HepG2 (cell line): ENCODE data around the gene FCN3. TPM values are rescaled to one million over a fixed set of nuclear protein-coding genes. Genes with fewer than 3 reads are reported as not detected.

Experiments used
- BCL3 ChIP-seq: sonication (generic); formaldehyde crosslinking; IDR thresholded peaks from 2 replicates; pipeline ENCODE4 v1.5.1; 2020; ENCODE audit warnings: mild to moderate bottlenecking, missing genetic modification reagents, moderate library complexity
- CREM ChIP-seq, 2 experiments: sonication (generic) in 1 of 2; formaldehyde crosslinking in 1 of 2; IDR thresholded peaks; 2 replicates each; pipeline versions ENCODE4 v1.4.0 to v1.6.1; 2016 to 2020; ENCODE audit warnings: antibody characterized with exemption in 1 of 2, mild to moderate bottlenecking in 1 of 2, missing genetic modification reagents in 1 of 2
- FOXO1 ChIP-seq: sonication (generic); formaldehyde crosslinking; IDR thresholded peaks from 2 replicates; pipeline ENCODE4 v1.4.0; 2020; ENCODE audit warnings: missing genetic modification reagents
- GLMP ChIP-seq: sonication (generic); formaldehyde crosslinking; IDR thresholded peaks from 2 replicates; pipeline ENCODE4 v1.9.0; 2021; ENCODE audit warnings: missing genetic modification reagents, mild to moderate bottlenecking, borderline replicate concordance
- KDM4B ChIP-seq: sonication (generic); formaldehyde crosslinking; IDR thresholded peaks from 2 replicates; pipeline ENCODE4 v1.4.0; 2020; ENCODE audit warnings: missing genetic modification reagents
- NCOA2 ChIP-seq: sonication (generic); formaldehyde crosslinking; IDR thresholded peaks from 2 replicates; pipeline ENCODE4 v1.8.0; 2022; ENCODE audit warnings: inconsistent platforms
- NFAT5 ChIP-seq: sonication (generic); formaldehyde crosslinking; IDR thresholded peaks from 2 replicates; pipeline ENCODE4 v1.4.0; 2020; ENCODE audit warnings: missing genetic modification reagents
- POLR2AphosphoS5 ChIP-seq: IDR thresholded peaks from 2 replicates; pipeline ENCODE4 v1.6.1; 2012; ENCODE audit warnings: low read depth, low read length
- ZBTB4 ChIP-seq: sonication (generic); formaldehyde crosslinking; IDR thresholded peaks from 2 replicates; pipeline ENCODE4 v1.4.0; 2020; ENCODE audit warnings: missing genetic modification reagents, mild to moderate bottlenecking, borderline replicate concordance
- ZNF180 ChIP-seq: sonication (generic); formaldehyde crosslinking; IDR thresholded peaks from 2 replicates; pipeline ENCODE4 v1.4.0; 2020; ENCODE audit warnings: low read depth, missing genetic modification reagents, borderline replicate concordance
- ZNF354B ChIP-seq: sonication (generic); formaldehyde crosslinking; IDR thresholded peaks from 2 replicates; pipeline ENCODE4 v1.8.0; 2022; ENCODE audit warnings: mild to moderate bottlenecking, missing genetic modification reagents
- ZNF414 ChIP-seq: sonication (generic); formaldehyde crosslinking; IDR thresholded peaks from 2 replicates; pipeline ENCODE4 v1.5.0; 2020; ENCODE audit warnings: missing genetic modification reagents
- ZNF589 ChIP-seq: sonication (generic); formaldehyde crosslinking; conservative IDR thresholded peaks from 2 replicates; pipeline ENCODE4 v1.8.0; 2022; ENCODE audit warnings: mild to moderate bottlenecking, moderate library complexity, missing genetic modification reagents
- ZNF709 ChIP-seq: sonication (generic); formaldehyde crosslinking; IDR thresholded peaks from 2 replicates; pipeline ENCODE4 v1.5.0; 2020; ENCODE audit warnings: mild to moderate bottlenecking, missing genetic modification reagents
- ZNF761 ChIP-seq: sonication (generic); formaldehyde crosslinking; conservative IDR thresholded peaks from 2 replicates; pipeline ENCODE4 v1.4.0; 2020; ENCODE audit warnings: mild to moderate bottlenecking, missing genetic modification reagents
- ZNF781 ChIP-seq: sonication (generic); formaldehyde crosslinking; IDR thresholded peaks from 2 replicates; pipeline ENCODE4 v1.5.1; 2020; ENCODE audit warnings: borderline replicate concordance, mild to moderate bottlenecking, missing genetic modification reagents; ENCODE audit errors: not compliant biosample characterization
- polyA plus RNA-seq, 8 experiments: library from polyadenylated mRNA; depleted of rRNA in 3 of 8; stranded (reverse) in 7 of 8; unstranded in 1 of 8; fragments of >200 nt; fragmentation: Illumina TruSeq in 4 of 8; extraction: Trizol in 4 of 8; gene quantifications; 2 replicates each; pipeline versions ENCODE4 v1.2.1 to v1.2.3, GENCODE V29; 2011 to 2016; ENCODE audit warnings: low read depth in 4 of 8, missing spikeins in 1 of 8, mixed read lengths in 1 of 8; ENCODE audit not compliant: insufficient read depth in 1 of 8
- total RNA-seq, 5 experiments: library from RNA; depleted of rRNA; stranded (reverse); fragments of >200 nt; fragmentation: Illumina TruSeq; extraction: Trizol; gene quantifications; 2 replicates each; pipeline ENCODE4 v1.2.3, GENCODE V29; 2016; ENCODE audit warnings: low read depth in 1 of 5

Gene FCN3
- total and polyA plus RNA-seq, 2 of the 13 experiments (the other 11 are each of a cell fraction or from before 2014, with no cell fraction given), result not detected

- TF ChIP-seq ZNF709 (no peak), NFAT5 (CRISPR knock-in tag) (no peak), ZBTB4 (CRISPR knock-in tag) (no peak), GLMP (CRISPR knock-in tag) (no peak), CREM (IDR thresholded peaks at IDR 0.05) (no peak), CREM (CRISPR knock-in tag; IDR thresholded peaks at IDR 0.05) (no peak), BCL3 (CRISPR knock-in tag) (no peak), ZNF180 (CRISPR knock-in tag) (no peak), NCOA2 (CRISPR knock-in tag) (no peak), KDM4B (CRISPR knock-in tag) (0 out of 2 replicates have a peak, but pooled peaks have one; percentile 19), ZNF781 (CRISPR knock-in tag) (no peak), POLR2AphosphoS5 (no peak; the same call in 1 of the 2 replicates), ZNF761 (CRISPR knock-in tag) (no peak), ZNF589 (CRISPR knock-in tag) (no peak), ZNF414 (CRISPR knock-in tag) (no peak), ZNF354B (no peak), FOXO1 (no peak)
Observed at GRCh38 chr1:27342778-27343638, 31.6 kb downstream of the FCN3 start (continued).
